ENCODE measurements around the gene DENND1B. TPM values are rescaled to one million over a fixed set of nuclear protein-coding genes. Genes with fewer than 3 reads are reported as not detected.
A peak's percentile ranks its signal among the peaks of the same experiment; 100 is the strongest.

Gene DENND1B
- total and polyA plus RNA-seq, 2 experiments from 2014 or later, result 3.7 to 18.6 TPM

- WGBS (ENCODE audit: low lambda C conversion rate, missing lambda C conversion rate), result 97% methylated on average over 3 of the region's 3 CpGs
Measured at GRCh38 chr1:197544130-197544529, 231.2 kb downstream of the DENND1B start.

GRCh38 chr1:197541411-197541810 is 233.9 kb downstream of the DENND1B start:
- H3K27ac ChIP-seq, result no peak overlapping the region
- no peak for DNase-seq (ENCODE audit: low spot score)
- no peak overlapping the region for H2AFZ ChIP-seq
- H3K79me2 ChIP-seq, result no peaks in the 10 kb centered on the region
- TF ChIP-seq EZH2 (IDR thresholded peaks at IDR 0.05; ENCODE audit: borderline replicate concordance) (no peak), EZH2phosphoT487 (IDR thresholded peaks at IDR 0.05; ENCODE audit: low read depth, severe bottlenecking, unreplicated experiment) (no peak), CTCF (IDR thresholded peaks at IDR 0.05; ENCODE audit: poor library complexity) (no peak)
- no peaks in the 10 kb centered on the region for H3K9me2 ChIP-seq (replicated peaks; ENCODE audit: insufficient read depth)
- no peak overlapping the region for H3K4me2 ChIP-seq
- H3K4me1 ChIP-seq (ENCODE audit: insufficient read depth), result no peaks in the 10 kb centered on the region
- no peak overlapping the region for H3K4me3 ChIP-seq
- H4K20me1 ChIP-seq (ENCODE audit: insufficient read depth, poor library complexity, severe bottlenecking), result no peaks in the 10 kb centered on the region
- no peaks in the 10 kb centered on the region for H3K27me3 ChIP-seq
- no peaks in the 10 kb centered on the region for H3K36me3 ChIP-seq (replicated peaks; ENCODE audit: insufficient read depth, low read depth)
- H3K9me3 ChIP-seq (ENCODE audit: low read depth), result no peaks in the 10 kb centered on the region

More at GRCh38 chr1:197544130-197544529, 231.2 kb downstream of the DENND1B start:
- Histone ChIP-seq H3K4me1 (ENCODE audit: insufficient read depth) (no peaks in the 10 kb centered on the region), H3K36me3 (replicated peaks; ENCODE audit: insufficient read depth, low read depth) (no peaks in the 10 kb centered on the region), H3K9me2 (replicated peaks; ENCODE audit: insufficient read depth) (no peaks in the 10 kb centered on the region), H2AFZ (no peak overlapping the region), H3K27me3 (no peaks in the 10 kb centered on the region), H3K9me3 (ENCODE audit: low read depth) (no peaks in the 10 kb centered on the region), H3K79me2 (no peaks in the 10 kb centered on the region), H3K4me3 (no peak overlapping the region), H3K4me2 (no peak overlapping the region), H3K27ac (no peak overlapping the region), H4K20me1 (ENCODE audit: insufficient read depth, poor library complexity, severe bottlenecking) (no peaks in the 10 kb centered on the region)
- DNase-seq (ENCODE audit: low spot score), result no peak
- TF ChIP-seq CTCF (IDR thresholded peaks at IDR 0.05; ENCODE audit: poor library complexity), result no peak
- no peak for TF ChIP-seq EZH2phosphoT487 (IDR thresholded peaks at IDR 0.05; ENCODE audit: low read depth, severe bottlenecking, unreplicated experiment)
- no peak for TF ChIP-seq EZH2 (IDR thresholded peaks at IDR 0.05; ENCODE audit: borderline replicate concordance)

DNA sequence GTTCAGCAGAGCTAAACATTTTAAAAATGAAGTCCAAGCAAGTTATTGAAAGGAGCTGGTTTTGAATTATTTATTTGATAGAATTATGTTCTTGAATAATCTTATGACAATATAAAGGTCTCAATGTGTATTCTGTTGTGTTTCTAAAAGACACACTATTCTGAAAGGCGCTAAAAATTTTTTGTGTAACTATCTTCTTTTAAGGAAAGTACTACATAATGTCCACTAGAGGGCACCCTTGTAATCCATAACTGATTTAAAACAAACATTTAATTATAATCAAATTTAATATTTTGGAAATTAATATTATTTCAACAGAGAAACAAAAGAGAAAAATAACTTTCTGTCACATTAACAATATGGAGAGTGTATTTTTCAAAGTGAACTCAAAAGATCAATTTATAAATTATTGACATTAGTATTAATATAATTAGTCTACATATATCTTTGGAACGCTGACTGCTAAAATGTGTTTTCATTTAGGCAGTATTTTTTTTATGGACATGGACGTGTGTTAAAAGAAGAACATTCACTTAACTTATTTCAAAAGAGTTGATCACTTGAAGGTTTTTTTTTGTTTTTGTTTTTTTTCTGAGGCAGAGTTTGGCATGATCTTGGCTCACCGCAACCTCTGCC is 248.4 kb downstream of the DENND1B start:
- Histone ChIP-seq H3K9me2 (replicated peaks; ENCODE audit: insufficient read depth) (no peaks in the 10 kb centered on the region), H3K27me3 (no peaks in the 10 kb centered on the region), H3K36me3 (replicated peaks; ENCODE audit: insufficient read depth, low read depth) (no peaks in the 10 kb centered on the region), H2AFZ (no peak overlapping the region), H3K4me3 (no peak overlapping the region), H4K20me1 (ENCODE audit: insufficient read depth, poor library complexity, severe bottlenecking) (no peaks in the 10 kb centered on the region), H3K9me3 (ENCODE audit: low read depth) (no peaks in the 10 kb centered on the region), H3K4me1 (ENCODE audit: insufficient read depth) (no peaks in the 10 kb centered on the region), H3K4me2 (no peak overlapping the region), H3K27ac (no peak overlapping the region), H3K79me2 (no peaks in the 10 kb centered on the region)
- peak; percentile 70 for TF ChIP-seq CTCF (IDR thresholded peaks at IDR 0.05; ENCODE audit: poor library complexity)
- TF ChIP-seq EZH2phosphoT487 (IDR thresholded peaks at IDR 0.05; ENCODE audit: low read depth, severe bottlenecking, unreplicated experiment), result no peak
- TF ChIP-seq EZH2 (IDR thresholded peaks at IDR 0.05; ENCODE audit: borderline replicate concordance), result no peak
- peak; percentile 63 for DNase-seq (ENCODE audit: low spot score)
- 66% methylated on average over 4 of the region's 4 CpGs for WGBS (ENCODE audit: low lambda C conversion rate, missing lambda C conversion rate)
